ENCODE measurements around the gene KLHL6. TPM values are rescaled to one million over a fixed set of nuclear protein-coding genes. Genes with fewer than 3 reads are reported as not detected.
A peak's percentile ranks its signal among the peaks of the same experiment; 100 is the strongest.
"Not testable (repeated sequence)": the region's sequence is repeated elsewhere in the genome, so short reads cannot be mapped to it uniquely, and the experiment has no call there.

Gene KLHL6
- total RNA-seq, 2 experiments from 2014 or later = 23.9 to 24.2 TPM

DNA sequence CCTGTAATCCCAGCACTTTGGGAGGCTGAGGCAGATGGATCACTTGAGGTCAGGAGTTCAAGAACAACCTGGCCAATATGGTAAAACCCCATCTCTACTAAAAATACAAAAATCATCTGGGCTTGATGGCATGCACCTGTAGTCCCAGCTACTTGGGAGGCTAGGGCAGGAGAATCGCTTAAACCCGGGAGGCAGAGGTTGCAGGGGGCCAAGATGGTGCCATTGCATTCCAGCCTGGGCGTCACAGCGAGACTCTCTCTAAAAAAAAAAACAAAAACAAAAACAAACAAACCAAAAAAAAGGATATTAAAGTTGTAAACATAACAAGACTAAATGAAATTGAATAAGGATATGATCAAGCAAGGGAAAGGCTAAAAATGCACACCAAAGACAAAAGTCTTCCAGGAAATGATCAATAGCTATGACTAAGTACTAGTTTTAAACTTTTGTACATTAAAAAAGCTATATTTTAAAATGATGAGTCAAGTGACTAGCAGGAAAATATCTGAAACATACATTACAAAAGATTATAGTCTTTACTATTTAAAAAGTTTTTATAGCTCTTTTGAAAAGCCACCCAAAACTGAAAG is 28.6 kb downstream of the KLHL6 start:
- Mint-ChIP-seq H3K27me3 (no peaks in the 10 kb centered on the region), H3K27ac (peak overlapping the region; percentile 69), H3K4me3 (no peak overlapping the region), H3K36me3 (ENCODE audit: low read depth) (peaks cover 91% of the 10 kb centered on the region), H3K4me1 (ENCODE audit: low read depth) (peaks cover 47% of the 10 kb centered on the region), H3K9me3 (no peaks in the 10 kb centered on the region)
- Histone ChIP-seq H3K4me1 (ENCODE audit: insufficient read depth, low read length) (peaks cover 12% of the 10 kb centered on the region), H3K27ac (ENCODE audit: low read depth in 1 of 2, low read length in 2 of 2) (no peak overlapping the region), H3K9me3 (ENCODE audit: control insufficient read depth in 1 of 2, insufficient read depth in 1 of 2, low read length in 2 of 2) (no peaks in the 10 kb centered on the region), H3K4me3 (ENCODE audit: low read length) (no peak overlapping the region), H3K36me3 (ENCODE audit: insufficient read depth, low read length) (peaks cover 63% of the 10 kb centered on the region), H3K27me3 (ENCODE audit: control insufficient read depth in 1 of 2, insufficient read depth in 2 of 2, low read length in 2 of 2) (no peaks in the 10 kb centered on the region)
- DNase-seq (no peak), ATAC-seq (ENCODE audit: poor library complexity) (no peak)
- POLR2A ChIA-PET = interaction anchor here (0.6 to 1.8 kb wide), 3 partner anchors 18 to 109 kb away, joined by 6 read pairs; partner anchors contain the start of gene KLHL24
- TF ChIP-seq, protein P1, sequence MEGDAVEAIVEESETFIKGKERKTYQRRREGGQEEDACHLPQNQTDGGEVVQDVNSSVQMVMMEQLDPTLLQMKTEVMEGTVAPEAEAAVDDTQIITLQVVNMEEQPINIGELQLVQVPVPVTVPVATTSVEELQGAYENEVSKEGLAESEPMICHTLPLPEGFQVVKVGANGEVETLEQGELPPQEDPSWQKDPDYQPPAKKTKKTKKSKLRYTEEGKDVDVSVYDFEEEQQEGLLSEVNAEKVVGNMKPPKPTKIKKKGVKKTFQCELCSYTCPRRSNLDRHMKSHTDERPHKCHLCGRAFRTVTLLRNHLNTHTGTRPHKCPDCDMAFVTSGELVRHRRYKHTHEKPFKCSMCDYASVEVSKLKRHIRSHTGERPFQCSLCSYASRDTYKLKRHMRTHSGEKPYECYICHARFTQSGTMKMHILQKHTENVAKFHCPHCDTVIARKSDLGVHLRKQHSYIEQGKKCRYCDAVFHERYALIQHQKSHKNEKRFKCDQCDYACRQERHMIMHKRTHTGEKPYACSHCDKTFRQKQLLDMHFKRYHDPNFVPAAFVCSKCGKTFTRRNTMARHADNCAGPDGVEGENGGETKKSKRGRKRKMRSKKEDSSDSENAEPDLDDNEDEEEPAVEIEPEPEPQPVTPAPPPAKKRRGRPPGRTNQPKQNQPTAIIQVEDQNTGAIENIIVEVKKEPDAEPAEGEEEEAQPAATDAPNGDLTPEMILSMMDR (IDR thresholded peaks at IDR 0.05) = no peak
- CTCF ChIA-PET = interaction anchor here (0.5 to 1.6 kb wide), 2 partner anchors 9 to 120 kb away, joined by 3 to 4 read pairs; no protein-coding TSS in a partner anchor
- intact Hi-C loops (cut with DNase I, micrococcal nuclease) = no loop called here

DNA sequence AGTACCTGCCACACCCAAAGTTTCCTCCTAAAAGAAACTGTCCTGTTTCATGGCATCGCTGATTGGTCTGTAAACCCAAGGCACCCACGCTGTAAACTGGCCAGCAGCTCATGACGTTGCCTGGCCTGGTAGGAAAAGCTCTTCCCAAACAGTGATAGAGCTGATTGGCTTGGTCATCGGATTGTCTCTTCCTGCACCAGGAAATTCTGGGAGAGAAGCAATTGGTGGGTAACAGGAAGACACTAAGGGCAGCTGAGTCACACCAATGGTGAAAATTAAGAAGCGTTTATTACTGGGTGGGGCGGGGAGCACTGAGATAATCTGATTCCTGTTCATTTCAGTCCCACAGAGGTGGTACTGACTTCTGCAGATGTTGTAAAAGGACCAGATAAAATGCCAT is 31.0 kb downstream of the KLHL6 start:
- Mint-ChIP-seq H3K4me3 (no peak overlapping the region), H3K36me3 (ENCODE audit: low read depth) (peaks cover 86% of the 10 kb centered on the region), H3K27me3 (no peaks in the 10 kb centered on the region), H3K27ac (peak overlapping the region; percentile 63), H3K4me1 (ENCODE audit: low read depth) (peaks cover 46% of the 10 kb centered on the region), H3K9me3 (no peaks in the 10 kb centered on the region)
- H3K36me3 ChIP-seq (ENCODE audit: insufficient read depth, low read length) = peaks cover 55% of the 10 kb centered on the region
- intact Hi-C loops (cut with DNase I, micrococcal nuclease) = no loop called here
- TF ChIP-seq, protein P1 (IDR thresholded peaks at IDR 0.05) = no peak
- no peak overlapping the region for H3K27ac ChIP-seq (ENCODE audit: low read depth in 1 of 2, low read length in 2 of 2)
- ChIA-PET POLR2A (no interaction called here), CTCF (interaction anchor here (0.7 kb wide), 1 partner anchor 31 kb away, joined by 3 read pairs; the partner anchor contains the start of gene KLHL6)
- H3K9me3 ChIP-seq (ENCODE audit: control insufficient read depth in 1 of 2, insufficient read depth in 1 of 2, low read length in 2 of 2) = no peaks in the 10 kb centered on the region
- no peaks in the 10 kb centered on the region for H3K27me3 ChIP-seq (ENCODE audit: control insufficient read depth in 1 of 2, insufficient read depth in 2 of 2, low read length in 2 of 2)
- H3K4me1 ChIP-seq (ENCODE audit: insufficient read depth, low read length) = peaks cover 12% of the 10 kb centered on the region
- H3K4me3 ChIP-seq (ENCODE audit: low read length) = no peak overlapping the region
- ATAC-seq (ENCODE audit: poor library complexity) = no peak
- no peak for DNase-seq

DNA sequence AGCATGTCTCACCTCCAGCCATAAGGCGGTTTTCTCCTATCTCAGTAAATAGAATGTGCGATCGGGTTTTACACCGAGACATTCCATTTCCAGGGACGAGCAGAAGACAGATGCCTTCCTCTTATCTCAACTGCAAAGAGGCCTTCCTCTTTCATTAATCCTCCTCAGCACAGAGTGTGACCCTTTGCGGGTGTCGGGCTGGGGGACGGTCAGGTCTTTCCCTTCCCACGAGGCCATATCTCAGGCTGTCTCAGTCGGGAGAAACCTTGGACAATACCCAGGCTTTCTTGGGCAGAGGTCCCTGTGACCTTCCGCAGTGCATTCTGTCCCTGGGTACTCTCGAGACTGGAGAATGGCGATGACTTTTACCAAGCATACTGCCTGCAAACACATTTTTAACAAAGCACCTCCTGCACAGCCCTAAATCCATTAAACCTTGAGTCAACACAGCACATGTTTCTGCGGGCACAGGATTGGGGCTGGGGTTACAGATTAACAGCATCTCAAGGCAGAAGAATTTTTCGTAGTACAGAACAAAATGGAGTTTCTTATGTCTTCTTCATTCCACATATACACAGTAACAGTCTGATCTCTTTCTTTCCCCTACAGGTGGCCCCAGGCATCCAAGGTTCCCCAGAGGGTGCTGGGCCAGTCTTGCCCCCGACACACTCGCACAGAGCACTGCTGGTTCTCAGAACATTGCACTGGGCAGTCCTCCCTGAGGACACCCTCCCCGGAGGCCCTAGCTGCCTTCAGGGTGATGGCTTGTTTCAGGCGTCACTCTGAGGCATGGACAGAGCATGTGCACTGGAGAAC is 34.6 kb downstream of the KLHL6 start:
- H3K9me3 Mint-ChIP-seq; H3K4me3 ChIP-seq (ENCODE audit: low read length); H3K27me3 ChIP-seq (ENCODE audit: control insufficient read depth in 1 of 2, insufficient read depth in 2 of 2, low read length in 2 of 2); H3K9me3 ChIP-seq (ENCODE audit: control insufficient read depth in 1 of 2, insufficient read depth in 1 of 2, low read length in 2 of 2); H3K27me3 Mint-ChIP-seq; intact Hi-C loops (cut with DNase I, micrococcal nuclease); H3K27ac ChIP-seq (ENCODE audit: low read depth in 1 of 2, low read length in 2 of 2); H3K4me3 Mint-ChIP-seq; ATAC-seq (ENCODE audit: poor library complexity); DNase-seq; POLR2A ChIA-PET: not testable (repeated sequence)
- H3K36me3 Mint-ChIP-seq (ENCODE audit: low read depth) = peaks cover 77% of the 10 kb centered on the region
- H3K36me3 ChIP-seq (ENCODE audit: insufficient read depth, low read length) = peaks cover 32% of the 10 kb centered on the region
- peaks cover 61% of the 10 kb centered on the region for H3K4me1 Mint-ChIP-seq (ENCODE audit: low read depth)
- H3K27ac Mint-ChIP-seq = peak overlapping the region; percentile 48
- H3K4me1 ChIP-seq (ENCODE audit: insufficient read depth, low read length) = peaks cover 35% of the 10 kb centered on the region
- CTCF ChIA-PET = interaction anchor here (0.8 kb wide), 1 partner anchor 246 kb away, joined by 3 read pairs; no protein-coding TSS in a partner anchor

DNA sequence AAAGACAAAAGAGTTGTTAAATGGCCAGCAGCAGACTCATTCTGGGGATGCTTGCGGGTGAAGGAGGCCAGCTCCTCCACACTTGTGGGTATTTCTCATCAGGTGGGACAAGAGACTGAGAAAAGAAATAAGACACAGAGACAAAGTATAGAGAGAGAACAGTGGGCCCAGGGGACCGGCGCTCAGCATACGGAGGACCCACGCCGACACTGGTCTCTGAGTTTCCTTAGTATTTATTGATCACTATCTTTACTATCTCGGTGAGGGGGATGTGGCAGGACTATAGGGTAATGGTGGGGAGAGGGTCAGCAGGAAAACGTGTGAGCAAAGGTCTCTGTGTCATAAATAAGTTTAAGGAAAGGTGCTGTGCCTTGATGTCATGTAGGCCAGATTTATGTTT is 35.2 kb downstream of the KLHL6 start:
- H3K4me3 ChIP-seq (ENCODE audit: low read length); H3K9me3 Mint-ChIP-seq; H3K27ac ChIP-seq (ENCODE audit: low read depth in 1 of 2, low read length in 2 of 2); H3K9me3 ChIP-seq (ENCODE audit: control insufficient read depth in 1 of 2, insufficient read depth in 1 of 2, low read length in 2 of 2); POLR2A ChIA-PET; H3K27me3 Mint-ChIP-seq; intact Hi-C loops (cut with DNase I, micrococcal nuclease); CTCF ChIA-PET; DNase-seq; H3K4me3 Mint-ChIP-seq; ATAC-seq (ENCODE audit: poor library complexity); H3K27me3 ChIP-seq (ENCODE audit: control insufficient read depth in 1 of 2, insufficient read depth in 2 of 2, low read length in 2 of 2): not testable (repeated sequence)
- peaks cover 30% of the 10 kb centered on the region for H3K36me3 ChIP-seq (ENCODE audit: insufficient read depth, low read length)
- H3K4me1 Mint-ChIP-seq (ENCODE audit: low read depth) = peaks cover 62% of the 10 kb centered on the region
- H3K36me3 Mint-ChIP-seq (ENCODE audit: low read depth) = peaks cover 72% of the 10 kb centered on the region
- peak overlapping the region; percentile 10 for H3K27ac Mint-ChIP-seq
- peaks cover 41% of the 10 kb centered on the region for H3K4me1 ChIP-seq (ENCODE audit: insufficient read depth, low read length)

Measured in CD4-positive, alpha-beta T cell (primary cell).